Large intestine (tissue), 12 donors: ENCODE measurements around the gene IQCE. TPM values are rescaled to one million over a fixed set of nuclear protein-coding genes. Genes with fewer than 3 reads are reported as not detected.
A peak's percentile ranks its signal among the peaks of the same experiment; 100 is the strongest.

Experiments used
- DNase-seq, 2 donors: peaks; one replicate each; pipeline versions ENCODE4 v3.0.0 to v3.0.0-alpha.2; 2013
- H3K27ac ChIP-seq: one replicate; pipeline ENCODE4 v1.5.1; 2013; ENCODE audit warnings: low read length
- H3K27me3 ChIP-seq: 2 replicates; pipeline ENCODE4 v1.6.1; 2013; ENCODE audit warnings: low read length; ENCODE audit not compliant: control insufficient read depth, insufficient read depth
- H3K36me3 ChIP-seq: 2 replicates; pipeline ENCODE4 v1.6.1; 2013; ENCODE audit warnings: low read length; ENCODE audit not compliant: control insufficient read depth, insufficient read depth
- H3K4me1 ChIP-seq: one replicate; pipeline ENCODE4 v1.6.1; 2013; ENCODE audit warnings: low read length; ENCODE audit not compliant: control insufficient read depth, insufficient read depth
- H3K4me3 ChIP-seq: one replicate; pipeline ENCODE4 v1.5.1; 2013; ENCODE audit warnings: low read length
- H3K9me3 ChIP-seq: one replicate; pipeline ENCODE4 v1.6.1; 2013; ENCODE audit warnings: mild to moderate bottlenecking, low read depth, low read length, moderate library complexity; ENCODE audit not compliant: control insufficient read depth
- WGBS: methylation state at CpG from one replicate; pipeline ENCODE4 v1.1.5; 2013; ENCODE audit warnings: low lambda C conversion rate; ENCODE audit not compliant: insufficient coverage; 5-methylcytosine and 5-hydroxymethylcytosine counted together
- long read RNA-seq, 11 donors: transcript quantifications; one replicate each; lab custom pipeline, GENCODE V29; 2026
- polyA plus RNA-seq: library from polyadenylated mRNA; unstranded; fragments of 120-200 nt; gene quantifications from one replicate; pipeline ENCODE4 v1.2.1, GENCODE V29; 2013

IQCE gene
- polyA plus RNA-seq: 15.3 TPM
- long read RNA-seq, donor 1, full-length matches to known transcripts: 1 of 49 reads
- long read RNA-seq, donor 1, partial matches to known transcripts: 7 of 49 reads
- long read RNA-seq, donor 1, other reads (novel, unspliced or antisense): 41 of 49 reads
- long read RNA-seq, donor 2: 0 reads
- long read RNA-seq, donor 3, full-length matches to known transcripts: 3 of 151 reads
- long read RNA-seq, donor 3, partial matches to known transcripts: 0 of 151 reads
- long read RNA-seq, donor 3, other reads (novel, unspliced or antisense): 148 of 151 reads
- long read RNA-seq, donor 4: 0 reads
- long read RNA-seq, donor 5: 0 reads
- long read RNA-seq, donor 6, partial matches to known transcripts: 15 of 90 reads
- long read RNA-seq, donor 6, other reads (novel, unspliced or antisense): 75 of 90 reads
- long read RNA-seq, donor 7: 0 reads
- long read RNA-seq, donor 8, full-length matches to known transcripts: 1 of 90 reads
- long read RNA-seq, donor 8, partial matches to known transcripts: 30 of 90 reads
- long read RNA-seq, donor 8, other reads (novel, unspliced or antisense): 59 of 90 reads
- long read RNA-seq, donor 9, partial matches to known transcripts: 14 of 46 reads
- long read RNA-seq, donor 9, other reads (novel, unspliced or antisense): 32 of 46 reads
- long read RNA-seq, donor 10, partial matches to known transcripts: 64 of 98 reads
- long read RNA-seq, donor 10, other reads (novel, unspliced or antisense): 34 of 98 reads
- long read RNA-seq, donor 11, partial matches to known transcripts: 10 of 36 reads
- long read RNA-seq, donor 11, other reads (novel, unspliced or antisense): 26 of 36 reads

DNA sequence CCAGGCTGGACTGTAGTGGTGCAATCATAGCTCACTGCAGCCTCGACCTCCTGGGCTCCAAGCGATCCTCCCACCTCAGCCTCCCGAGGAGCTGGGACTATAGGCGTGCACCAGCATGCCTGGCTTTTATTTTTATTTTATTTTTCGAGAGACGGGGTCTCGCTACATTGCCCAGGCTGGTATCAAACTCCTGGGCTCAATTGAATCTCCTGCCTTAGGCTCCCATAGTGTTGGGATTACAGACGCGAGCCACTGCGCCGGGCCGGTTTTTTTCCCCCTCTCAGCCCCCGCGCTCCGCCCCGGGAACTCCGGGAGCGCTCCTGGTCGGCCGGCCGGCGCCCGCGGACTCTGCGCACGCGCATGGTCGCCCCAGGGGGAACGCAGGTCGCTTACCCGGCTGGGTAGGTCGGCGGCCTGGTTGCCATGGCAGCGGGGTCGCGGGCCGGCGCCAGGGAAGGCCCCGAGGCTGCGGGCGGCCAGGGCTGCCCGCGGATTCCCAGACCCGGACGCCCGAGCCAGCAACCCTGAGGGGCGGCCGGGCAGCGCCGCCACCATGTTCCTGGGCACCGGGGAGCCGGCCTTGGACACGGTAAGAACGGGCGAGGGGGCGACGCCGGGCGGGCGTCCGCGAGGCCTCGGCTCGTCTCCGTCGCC is at the start of gene IQCE:
Gene IQCE, plus strand, starts transcription at position 351 of the 654 bp plus-strand sequence. Its CDS starts 203 bp downstream, at position 554.
- no peaks in the 10 kb centered on the region for H3K9me3 ChIP-seq
- 0% methylated on average over 1 of the region's 66 CpGs for WGBS
- peaks cover 18% of the 10 kb centered on the region for H3K4me1 ChIP-seq
- DNase-seq: peak; percentile 88 to 91
- H3K36me3 ChIP-seq: peaks cover 3% of the 10 kb centered on the region
- peak within 1 kb of the TSS; percentile 51 for H3K27ac ChIP-seq
- no peaks in the 10 kb centered on the region for H3K27me3 ChIP-seq
- peak within 1 kb of the TSS; percentile 88 for H3K4me3 ChIP-seq

DNA sequence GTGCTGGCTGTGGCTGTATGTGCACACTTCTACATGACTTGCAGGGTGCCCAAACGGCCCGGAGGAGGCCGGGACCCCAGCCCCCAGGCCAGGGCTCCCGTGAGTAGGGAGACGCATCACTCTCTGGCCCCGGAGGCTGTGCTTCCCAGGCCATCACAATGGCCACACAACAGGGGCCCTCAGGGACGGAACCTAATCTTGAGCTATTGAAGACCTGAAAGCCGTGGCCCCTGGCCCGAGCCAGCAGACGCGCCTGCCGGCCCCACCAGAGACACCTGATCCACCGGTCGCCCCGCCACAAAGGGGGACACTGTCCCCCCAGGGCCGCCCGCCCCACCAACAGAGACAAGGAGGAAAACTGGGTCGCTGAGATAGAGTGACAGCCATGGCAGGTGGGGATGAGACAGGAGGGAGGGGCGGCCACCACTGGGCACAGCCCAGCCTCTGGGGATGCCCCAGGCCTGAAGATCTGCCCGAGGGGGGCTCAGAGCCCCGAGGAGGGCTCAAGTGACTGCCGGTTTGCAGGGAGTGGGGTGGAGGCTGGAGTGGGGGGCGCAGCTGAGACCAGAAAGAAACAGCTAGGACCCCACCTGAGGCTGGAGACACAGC is 49.4 kb upstream of the IQCE start:
- WGBS: no CpG with 5 or more reads among the region's 23 CpGs
- H3K27ac ChIP-seq: no peak overlapping the region
- H3K4me1 ChIP-seq: peaks cover 20% of the 10 kb centered on the region
- H3K4me3 ChIP-seq: no peak overlapping the region
- peaks cover 40% of the 10 kb centered on the region for H3K27me3 ChIP-seq
- H3K9me3 ChIP-seq: peaks cover 8% of the 10 kb centered on the region
- DNase-seq: no peak
- no peaks in the 10 kb centered on the region for H3K36me3 ChIP-seq

- WGBS: no CpG with 5 or more reads among the region's 13 CpGs
- Histone ChIP-seq H3K27ac (no peak overlapping the region), H3K4me3 (no peak overlapping the region), H3K27me3 (peaks cover 40% of the 10 kb centered on the region), H3K9me3 (peaks cover 8% of the 10 kb centered on the region), H3K4me1 (peaks cover 20% of the 10 kb centered on the region), H3K36me3 (no peaks in the 10 kb centered on the region)
- no peak for DNase-seq
Observed at GRCh38 chr7:2510130-2510776, 48.5 kb upstream of the IQCE start.

DNA sequence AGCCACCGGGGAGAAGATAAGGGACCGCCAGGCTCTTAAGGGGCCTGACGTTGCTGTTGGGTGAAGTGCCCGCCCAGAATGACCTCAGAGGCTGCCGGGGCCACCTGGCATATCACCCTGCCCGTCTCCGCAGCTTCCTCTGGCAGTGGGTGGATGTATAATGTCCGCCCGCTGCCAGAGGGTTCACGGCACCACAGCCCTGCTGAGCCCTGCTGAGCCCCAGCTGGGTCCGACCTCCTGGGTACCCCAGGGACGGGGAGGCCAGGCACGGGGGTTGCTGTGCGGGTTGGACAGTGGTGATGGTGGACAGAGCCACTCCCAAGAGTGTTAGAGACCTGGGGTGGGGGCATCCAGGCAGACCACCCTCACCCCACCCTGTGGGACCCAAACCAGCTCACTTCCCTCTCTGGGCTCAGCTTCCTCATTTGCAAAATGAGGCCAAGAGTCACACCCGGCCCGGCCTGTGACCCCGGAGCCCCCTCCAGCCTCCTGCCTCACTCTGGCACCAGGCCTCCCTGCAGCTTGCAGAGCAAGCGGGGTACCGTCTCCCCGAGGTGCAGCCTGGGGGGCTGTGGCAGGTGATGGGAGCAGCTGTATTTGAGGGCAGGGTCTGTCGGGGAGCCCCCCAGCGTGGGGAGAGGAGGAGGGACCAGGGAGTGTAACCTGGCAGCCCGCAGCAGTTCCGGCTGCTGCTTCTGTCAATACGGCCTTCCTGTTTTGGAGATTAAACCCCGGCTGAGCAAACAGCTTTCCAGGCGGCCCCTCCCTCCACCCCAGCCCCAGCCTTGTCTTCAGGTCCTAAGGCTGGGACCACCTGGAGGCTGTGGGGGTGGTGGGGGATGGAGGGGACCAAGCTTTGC is 47.6 kb upstream of the IQCE start:
- no CpG with 5 or more reads among the region's 27 CpGs for WGBS
- peaks cover 8% of the 10 kb centered on the region for H3K9me3 ChIP-seq
- no peak overlapping the region for H3K27ac ChIP-seq
- H3K4me3 ChIP-seq: no peak overlapping the region
- peaks cover 40% of the 10 kb centered on the region for H3K27me3 ChIP-seq
- DNase-seq: peak in 1 of 2 donors; percentile 56
- no peaks in the 10 kb centered on the region for H3K36me3 ChIP-seq
- peaks cover 20% of the 10 kb centered on the region for H3K4me1 ChIP-seq

- WGBS: no CpG with 5 or more reads among the region's 18 CpGs
- H3K27me3 ChIP-seq: peaks cover 40% of the 10 kb centered on the region
- no peak overlapping the region for H3K27ac ChIP-seq
- no peaks in the 10 kb centered on the region for H3K36me3 ChIP-seq
- H3K4me3 ChIP-seq: no peak overlapping the region
- DNase-seq: no peak
- H3K4me1 ChIP-seq: peaks cover 25% of the 10 kb centered on the region
- peaks cover 8% of the 10 kb centered on the region for H3K9me3 ChIP-seq
Observed at GRCh38 chr7:2511769-2512168, 47.0 kb upstream of the IQCE start.

GRCh38 chr7:2512179-2512661 is 46.6 kb upstream of the IQCE start:
- H3K36me3 ChIP-seq: no peaks in the 10 kb centered on the region
- peaks cover 25% of the 10 kb centered on the region for H3K4me1 ChIP-seq
- H3K27ac ChIP-seq: no peak overlapping the region
- peaks cover 8% of the 10 kb centered on the region for H3K9me3 ChIP-seq
- DNase-seq: peak in 1 of 2 donors; percentile 17
- H3K27me3 ChIP-seq: peaks cover 40% of the 10 kb centered on the region
- WGBS: no CpG with 5 or more reads among the region's 12 CpGs
- H3K4me3 ChIP-seq: no peak overlapping the region

DNA sequence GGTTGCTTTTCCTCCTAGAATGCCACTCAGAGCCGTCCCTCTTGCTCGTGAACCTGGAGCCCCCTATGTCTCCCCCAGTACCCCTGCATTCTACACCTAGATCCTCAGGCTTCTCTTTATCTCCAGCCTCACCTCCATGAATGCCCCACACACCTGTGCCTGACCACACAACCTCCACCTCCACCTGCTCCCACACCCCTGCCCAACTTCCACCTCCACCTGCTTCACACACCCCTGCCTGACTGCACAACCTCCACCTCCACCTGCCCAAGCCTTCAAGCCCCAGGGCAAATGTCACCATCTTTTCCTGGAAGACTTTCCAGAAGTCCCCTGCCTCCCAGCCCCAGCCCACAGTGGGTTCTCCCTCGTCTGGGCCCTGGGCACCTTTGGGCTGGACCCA is 46.1 kb upstream of the IQCE start:
- Histone ChIP-seq H3K27ac (no peak overlapping the region), H3K4me1 (peaks cover 30% of the 10 kb centered on the region)
- no CpG with 5 or more reads among the region's 3 CpGs for WGBS

GRCh38 chr7:2513702-2514101 is 45.1 kb upstream of the IQCE start:
- no peak overlapping the region for H3K27ac ChIP-seq

More for the DNA sequence above, 46.1 kb upstream of the IQCE start:
- peaks cover 8% of the 10 kb centered on the region for H3K9me3 ChIP-seq
- DNase-seq: no peak
- H3K27me3 ChIP-seq: peaks cover 45% of the 10 kb centered on the region
- no peaks in the 10 kb centered on the region for H3K36me3 ChIP-seq
- H3K4me3 ChIP-seq: no peak overlapping the region

More at GRCh38 chr7:2513702-2514101, 45.1 kb upstream of the IQCE start:
- H3K4me1 ChIP-seq: peaks cover 36% of the 10 kb centered on the region
- DNase-seq: peak in 1 of 2 donors; percentile 17
- H3K27me3 ChIP-seq: peaks cover 50% of the 10 kb centered on the region
- peaks cover 8% of the 10 kb centered on the region for H3K9me3 ChIP-seq
- H3K36me3 ChIP-seq: no peaks in the 10 kb centered on the region
- no peak overlapping the region for H3K4me3 ChIP-seq
- no CpG with 5 or more reads among the region's 7 CpGs for WGBS
